COR-L47 (cell line): ENCODE measurements around the gene SUSD6.
A peak's percentile ranks its signal among the peaks of the same experiment; 100 is the strongest.
"Not testable (repeated sequence)": the region's sequence is repeated elsewhere in the genome, so short reads cannot be mapped to it uniquely, and the experiment has no call there.

Experiments
- DNase-seq: peaks from one replicate; lab custom pipeline; 2025; lab: John Stamatoyannopoulos, UW

SUSD6 gene

DNA sequence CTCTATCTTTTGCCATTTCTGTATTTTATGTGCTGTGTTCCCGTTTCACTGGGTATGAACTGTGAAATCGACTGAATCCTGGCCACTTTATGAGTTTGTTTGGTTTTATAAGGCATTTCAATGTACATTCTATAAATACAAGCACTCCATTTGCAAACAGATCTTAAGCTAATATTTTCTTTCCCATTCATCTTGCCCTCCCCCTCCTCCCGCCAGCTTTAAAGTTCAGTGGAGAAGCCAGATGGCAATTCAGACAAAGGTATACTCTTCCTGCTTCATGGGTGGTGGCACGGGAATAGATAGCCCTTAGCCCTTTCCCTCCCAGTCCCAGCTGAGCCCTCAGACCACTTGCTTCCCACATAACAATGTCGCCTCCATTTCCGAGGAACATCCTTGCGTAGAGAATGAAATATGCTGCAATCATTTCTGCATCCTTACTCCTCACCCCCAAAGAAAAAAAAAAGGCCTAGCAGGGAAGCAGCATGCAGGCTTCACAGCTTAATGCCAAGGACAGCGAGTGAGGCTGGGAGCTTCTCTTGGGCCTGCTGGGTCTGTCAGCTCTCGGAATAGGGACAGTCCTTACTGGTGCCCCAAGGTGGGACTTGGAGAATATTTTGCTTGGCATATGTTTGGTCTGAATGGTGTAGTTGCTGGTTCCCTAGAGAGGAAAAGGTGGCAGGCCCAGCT is 102.7 kb downstream of the SUSD6 start:
- peak; percentile 55 for DNase-seq

GRCh38 chr14:69715725-69716477 is 104.5 kb downstream of the SUSD6 start:
- peak; percentile 94 for DNase-seq

DNA sequence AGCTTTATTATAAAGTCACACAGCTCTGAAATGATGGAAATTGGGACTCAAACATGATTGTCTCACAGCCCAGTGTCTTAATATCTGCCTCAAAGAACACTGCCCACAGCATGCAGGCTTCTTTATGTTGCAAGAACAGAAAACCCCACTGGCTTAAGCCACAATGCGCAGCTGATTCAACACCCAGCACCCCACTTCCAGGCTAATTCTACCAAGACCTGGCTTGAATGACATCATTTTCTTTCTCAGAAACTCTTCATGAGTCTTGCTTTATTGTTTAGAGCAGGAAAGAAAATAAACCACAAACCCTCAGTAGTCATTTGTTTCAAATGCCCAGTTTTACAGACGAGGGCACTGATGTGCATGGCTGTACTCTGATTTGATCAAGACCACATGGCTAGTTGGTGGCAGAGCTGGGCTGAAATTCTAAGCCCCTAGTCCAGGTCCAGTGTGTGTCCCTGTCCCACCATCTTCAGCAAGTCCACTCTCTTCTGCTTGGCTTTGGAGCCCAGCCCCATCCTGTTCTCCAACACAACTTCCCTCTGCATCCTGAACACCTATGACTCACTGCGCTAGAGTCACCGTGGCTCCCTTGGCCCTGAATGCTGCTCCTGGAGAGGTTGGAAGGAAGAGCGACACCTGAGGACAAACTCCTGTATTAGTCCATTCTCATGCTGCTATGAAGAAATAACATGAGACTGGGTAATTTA is 105.2 kb downstream of the SUSD6 start:
- DNase-seq, result no peak

DNA sequence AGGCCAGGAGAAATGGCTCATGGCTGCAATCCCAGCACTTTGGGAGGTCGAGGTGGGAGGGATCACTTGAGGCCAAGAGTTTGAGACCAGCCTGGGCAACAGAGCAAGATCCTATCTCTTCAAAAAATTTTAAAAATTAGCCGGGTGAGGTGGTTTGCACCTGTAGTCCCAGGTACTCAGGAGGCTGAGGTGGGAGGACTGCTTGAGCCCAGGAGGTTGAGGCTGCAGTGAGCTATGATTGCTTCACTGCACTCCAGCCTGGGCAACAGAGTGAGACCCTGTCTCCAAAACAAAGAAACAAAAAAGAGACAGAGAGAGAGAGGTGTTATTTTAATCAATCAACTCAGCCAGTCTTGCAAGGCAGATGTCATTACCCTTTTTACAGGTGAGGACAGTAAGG is 107.2 kb downstream of the SUSD6 start:
- not testable (repeated sequence) for DNase-seq

DNA sequence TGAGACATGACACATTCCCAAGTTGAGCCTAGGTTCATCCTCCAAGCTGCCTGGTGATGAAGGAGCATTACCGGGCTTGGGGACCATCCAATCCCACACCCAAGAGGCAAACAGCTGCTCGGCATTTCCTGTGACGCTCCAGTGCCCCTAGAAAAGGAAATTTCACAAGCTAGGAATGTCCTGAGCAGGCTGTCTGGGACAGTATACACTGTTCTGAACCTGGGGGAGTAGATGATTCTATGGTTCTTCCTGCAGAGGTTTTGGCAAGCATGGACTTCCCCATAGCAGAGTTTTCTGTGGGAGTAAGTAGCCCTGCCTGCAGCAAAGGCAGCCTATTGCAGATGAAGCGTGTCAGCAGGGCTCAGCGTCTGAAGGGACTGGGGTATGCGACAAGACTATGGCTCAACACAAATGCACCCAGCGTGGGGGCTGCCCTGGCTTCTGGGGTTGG is 108.1 kb downstream of the SUSD6 start:
- no peak for DNase-seq

GRCh38 chr14:69720912-69721311 is 109.5 kb downstream of the SUSD6 start:
- DNase-seq, result no peak

GRCh38 chr14:69726761-69727511 is 115.5 kb downstream of the SUSD6 start:
- DNase-seq, result peak; percentile 44

DNA sequence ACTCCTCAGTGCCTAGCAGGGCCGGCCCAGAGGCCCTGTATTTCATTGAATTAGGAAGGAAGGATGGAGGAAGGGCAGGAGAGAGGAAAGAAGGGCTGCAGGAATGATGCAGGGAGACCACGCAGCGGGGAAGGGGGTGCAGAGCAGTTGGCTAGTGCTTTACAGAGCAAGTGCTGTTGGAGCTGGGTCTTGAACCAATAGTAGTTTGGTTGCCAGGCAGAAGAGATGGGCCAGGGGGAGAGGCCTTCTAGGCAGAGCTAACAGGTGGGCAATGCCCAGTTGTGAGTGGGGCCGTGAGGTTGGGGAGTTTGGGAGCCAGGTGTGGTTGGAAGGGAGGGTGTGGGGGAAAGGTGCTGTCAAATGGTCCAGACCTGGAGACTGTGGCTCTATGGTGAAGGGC is 116.5 kb downstream of the SUSD6 start:
- no peak for DNase-seq

- DNase-seq, result not testable (repeated sequence)
Observed at GRCh38 chr14:69731919-69732598, 120.7 kb downstream of the SUSD6 start.

DNA sequence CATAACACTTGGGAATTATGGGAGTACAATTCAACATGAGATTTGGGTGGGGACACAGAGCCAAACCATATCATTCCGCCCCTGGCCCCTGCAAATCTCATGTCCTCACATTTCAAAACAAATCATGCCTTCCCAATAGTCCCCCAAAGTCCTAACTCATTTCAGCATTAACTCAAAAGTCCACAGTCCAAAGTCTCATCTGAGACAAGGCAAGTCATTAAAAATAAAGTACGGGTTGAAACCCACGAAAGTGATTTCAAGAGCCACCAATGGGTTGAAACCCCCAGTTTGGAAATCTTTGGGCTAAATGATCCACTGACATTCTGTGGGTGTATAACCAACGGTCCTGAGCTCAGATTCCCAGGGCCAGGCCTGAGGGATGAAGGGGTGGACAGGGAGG is 125.0 kb downstream of the SUSD6 start:
- not testable (repeated sequence) for DNase-seq

- no peak for DNase-seq
Observed at GRCh38 chr14:69741055-69741454, 129.7 kb downstream of the SUSD6 start.

- DNase-seq, result no peak
Observed at GRCh38 chr14:69749956-69750355, 138.6 kb downstream of the SUSD6 start.

DNA sequence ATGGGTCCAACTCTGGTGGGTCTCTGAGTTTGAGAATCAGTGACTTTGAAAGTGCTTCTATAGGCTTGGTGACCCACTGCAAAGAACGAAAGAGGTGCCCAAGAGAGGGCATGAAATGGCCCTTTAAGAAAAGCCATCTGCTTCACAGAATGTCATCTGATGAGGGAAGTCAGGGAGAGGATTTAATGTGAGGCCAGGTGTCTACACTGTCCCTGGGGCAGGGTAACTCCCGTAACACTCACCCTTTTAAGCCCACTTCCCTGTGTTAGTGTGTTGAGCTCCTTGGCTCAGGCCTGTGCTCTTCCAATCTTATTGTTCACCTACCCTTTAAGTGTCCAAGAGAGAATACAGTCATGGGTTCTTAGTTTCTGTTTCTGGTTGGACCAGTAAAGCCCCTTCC is 139.1 kb downstream of the SUSD6 start:
- no peak for DNase-seq

- DNase-seq, result no peak
Observed at GRCh38 chr14:69752773-69753172, 141.4 kb downstream of the SUSD6 start.

GRCh38 chr14:69753860-69754259 is 142.5 kb downstream of the SUSD6 start:
- no peak for DNase-seq

GRCh38 chr14:69754487-69754886 is 143.1 kb downstream of the SUSD6 start:
- DNase-seq, result no peak

- no peak for DNase-seq
Observed at GRCh38 chr14:69755296-69755695, 143.9 kb downstream of the SUSD6 start.

DNA sequence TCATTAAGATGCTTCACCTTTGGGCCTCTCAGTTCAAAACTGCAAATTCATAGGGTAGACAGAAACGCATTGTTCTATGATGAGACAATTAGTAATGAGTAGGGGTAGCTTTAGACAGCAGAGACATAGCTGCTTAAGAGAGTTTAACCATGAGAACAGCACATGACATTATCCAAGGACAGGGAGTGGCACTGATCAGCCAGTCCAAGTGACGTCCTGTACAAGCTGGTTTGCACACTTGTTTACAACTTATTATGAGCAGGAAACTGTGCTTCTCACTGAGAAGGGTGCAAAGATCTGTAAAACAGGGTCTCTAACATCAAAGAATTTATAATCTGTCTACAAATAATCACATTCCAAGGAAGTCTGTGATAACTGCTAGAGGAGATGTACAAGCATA is 144.4 kb downstream of the SUSD6 start:
- no peak for DNase-seq

GRCh38 chr14:69756298-69756697 is 144.9 kb downstream of the SUSD6 start:
- no peak for DNase-seq

- DNase-seq, result no peak
Observed at GRCh38 chr14:69760810-69761209, 149.4 kb downstream of the SUSD6 start.

DNA sequence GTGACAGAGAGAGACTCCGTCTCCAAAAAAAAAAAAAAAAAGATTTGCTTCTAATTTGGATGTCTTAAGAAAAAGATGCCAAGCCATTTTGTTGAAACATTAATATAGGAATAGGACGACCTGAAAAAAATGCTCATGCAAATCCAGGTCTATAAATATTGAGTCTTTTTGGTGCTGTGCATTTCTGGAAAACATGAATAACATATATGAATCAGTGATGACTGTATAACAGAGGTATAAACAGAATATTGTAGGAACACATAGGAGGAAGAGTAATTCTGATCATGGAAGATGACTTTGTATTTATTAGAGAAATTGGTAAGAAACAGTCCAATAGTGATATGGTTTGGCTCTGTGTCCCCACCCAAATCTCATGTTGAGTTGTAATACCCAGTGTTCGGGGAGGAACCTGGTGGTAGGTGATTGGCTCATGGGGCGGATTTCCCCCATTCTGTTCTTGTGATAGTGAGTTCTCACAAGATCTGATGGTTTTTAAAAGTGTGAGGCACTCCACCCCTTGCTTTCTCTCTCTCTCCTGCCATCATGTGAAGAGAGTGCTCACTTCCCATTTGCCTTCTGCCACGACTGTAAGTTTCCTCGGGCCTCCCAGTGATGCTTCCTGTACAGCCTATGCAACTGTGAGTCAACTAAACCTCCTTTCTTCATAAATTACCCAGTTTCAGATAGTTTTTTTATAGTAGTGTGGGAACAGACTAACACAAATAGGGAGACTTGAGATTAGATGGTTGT is 152.5 kb downstream of the SUSD6 start:
- DNase-seq, result no peak
